Transverse colon (tissue), 4 donors: Measurements from ENCODE around the gene WDFY2. TPM values are rescaled to one million over a fixed set of nuclear protein-coding genes. Genes with fewer than 3 reads are reported as not detected.

ENCODE experiments used
- DNase-seq: peaks from one replicate; pipeline ENCODE4 v3.0.0-alpha.2; 2019
- H3K27ac ChIP-seq, 4 donors: fragments of 200-600 bp; sonication (generic); 2 replicates each; pipeline ENCODE4 v1.5.1; 2016 to 2018; ENCODE audit warnings: inconsistent platforms in 4 of 4
- H3K27me3 ChIP-seq: fragments of 200-600 bp; sonication (generic); 2 replicates; pipeline ENCODE4 v1.5.1; 2017; ENCODE audit warnings: inconsistent platforms
- H3K36me3 ChIP-seq, 4 donors: fragments of 200-600 bp; sonication (generic); 2 replicates each; pipeline ENCODE4 v1.5.1; 2017 to 2019; ENCODE audit warnings: inconsistent platforms in 4 of 4
- H3K4me1 ChIP-seq, 4 donors: fragments of 200-600 bp; sonication (generic); 2 replicates each; pipeline ENCODE4 v1.5.1; 2017 to 2020; ENCODE audit warnings: inconsistent platforms in 4 of 4
- H3K4me3 ChIP-seq, 4 donors: fragments of 200-600 bp; sonication (generic); 1 replicate in 1 of 4; 2 replicates in 3 of 4; pipeline versions ENCODE4 v1.5.1 to v1.6.1; 2017 to 2019; ENCODE audit warnings: inconsistent platforms in 4 of 4
- H3K9me3 ChIP-seq, 2 donors: fragments of 200-600 bp; sonication (generic); 2 replicates each; pipeline ENCODE4 v1.5.1; 2017 to 2019; ENCODE audit warnings: inconsistent platforms in 2 of 2
- EP300 ChIP-seq: sonication (generic); formaldehyde crosslinking; IDR thresholded peaks from one replicate; pipeline ENCODE4 v1.6.1; 2017; ENCODE audit warnings: antibody characterized with exemption, low read depth
- POLR2A ChIP-seq: fragments of 450-650 bp; IDR thresholded peaks from one replicate; pipeline ENCODE4 v1.6.1; 2016; ENCODE audit warnings: antibody characterized with exemption, mild to moderate bottlenecking, moderate library complexity
- POLR2AphosphoS5 ChIP-seq, 3 donors: sonication (generic); formaldehyde crosslinking; IDR thresholded peaks; one replicate each; pipeline ENCODE4 v1.6.1; 2016; ENCODE audit warnings: antibody characterized with exemption in 3 of 3
- WGBS, 2 donors: methylation state at CpG; one replicate each; pipeline ENCODE4 v1.1.5; 2018; ENCODE audit warnings: low coverage in 1 of 2; 5-methylcytosine and 5-hydroxymethylcytosine counted together
- in situ Hi-C, 4 donors: fragments of 200-750 bp; cut with MboI; loops; one replicate each; pipeline versions ENCODE4 v1.15.0 to v1.15.1; 2017; ENCODE audit warnings: low sequenced_read_pairs in 3 of 4, low pct_ligation_motif_present in 1 of 4, low pct_unique_long_range_greater_than_20kb in 1 of 4
- intact Hi-C: fragments of 100-400 bp; cut with DNase I; formaldehyde crosslinking; loops from one replicate; pipeline ENCODE4 v1.15.1; 2023; ENCODE audit warnings: low total_unique reads
- total RNA-seq, 4 donors: library from RNA; depleted of rRNA; stranded (reverse); fragments of >200 nt; gene quantifications; one replicate each; pipeline ENCODE4 v1.1.0, GENCODE V29; 2016
- TF ChIP-seq, protein P1 (sequence below), 5 experiments: fragments of 200-600 bp in 3 of 5; fragments of 450-650 bp in 2 of 5; sonication (generic) in 3 of 5; IDR thresholded peaks; 1 replicate in 2 of 5; 2 replicates in 3 of 5; pipeline ENCODE4 v1.5.1; 2016 to 2017; ENCODE audit warnings: antibody characterized with exemption in 5 of 5, inconsistent platforms in 3 of 5, mild to moderate bottlenecking in 2 of 5, moderate library complexity in 1 of 5

Gene WDFY2
- total RNA-seq, 4 donors from 2014 or later, result 2.4 to 12.3 (median 6.7) TPM

- no peak overlapping the region for H3K4me3 ChIP-seq
- intact Hi-C loops (no loop called here), in situ Hi-C loops (no loop called here)
- H3K27ac ChIP-seq, result no peak overlapping the region
- no peaks in the 10 kb centered on the region for H3K36me3 ChIP-seq
- H3K27me3 ChIP-seq, result no peaks in the 10 kb centered on the region
- H3K4me1 ChIP-seq, result peaks cover 0 to 6% (median 0%) of the 10 kb centered on the region in 4 donors
- no peak for DNase-seq
- no peak for TF ChIP-seq POLR2AphosphoS5 (IDR thresholded peaks at IDR 0.05)
- TF ChIP-seq EP300, result no peak
- TF ChIP-seq POLR2A, result no peak
- TF ChIP-seq, protein P1, sequence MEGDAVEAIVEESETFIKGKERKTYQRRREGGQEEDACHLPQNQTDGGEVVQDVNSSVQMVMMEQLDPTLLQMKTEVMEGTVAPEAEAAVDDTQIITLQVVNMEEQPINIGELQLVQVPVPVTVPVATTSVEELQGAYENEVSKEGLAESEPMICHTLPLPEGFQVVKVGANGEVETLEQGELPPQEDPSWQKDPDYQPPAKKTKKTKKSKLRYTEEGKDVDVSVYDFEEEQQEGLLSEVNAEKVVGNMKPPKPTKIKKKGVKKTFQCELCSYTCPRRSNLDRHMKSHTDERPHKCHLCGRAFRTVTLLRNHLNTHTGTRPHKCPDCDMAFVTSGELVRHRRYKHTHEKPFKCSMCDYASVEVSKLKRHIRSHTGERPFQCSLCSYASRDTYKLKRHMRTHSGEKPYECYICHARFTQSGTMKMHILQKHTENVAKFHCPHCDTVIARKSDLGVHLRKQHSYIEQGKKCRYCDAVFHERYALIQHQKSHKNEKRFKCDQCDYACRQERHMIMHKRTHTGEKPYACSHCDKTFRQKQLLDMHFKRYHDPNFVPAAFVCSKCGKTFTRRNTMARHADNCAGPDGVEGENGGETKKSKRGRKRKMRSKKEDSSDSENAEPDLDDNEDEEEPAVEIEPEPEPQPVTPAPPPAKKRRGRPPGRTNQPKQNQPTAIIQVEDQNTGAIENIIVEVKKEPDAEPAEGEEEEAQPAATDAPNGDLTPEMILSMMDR (IDR thresholded peaks at IDR 0.05), result no peak
- WGBS, 2 donors, result 88 to 100% methylated on average over 1 of the region's 1 CpG
- no peaks in the 10 kb centered on the region for H3K9me3 ChIP-seq
Measured at GRCh38 chr13:51603716-51604115, 19.5 kb downstream of the WDFY2 start.

GRCh38 chr13:51605698-51606097 lies 21.4 kb downstream of the WDFY2 start:
- peaks cover 0 to 6% (median 0%) of the 10 kb centered on the region in 4 donors for H3K4me1 ChIP-seq
- no peaks in the 10 kb centered on the region for H3K9me3 ChIP-seq
- H3K36me3 ChIP-seq, result no peaks in the 10 kb centered on the region
- TF ChIP-seq, protein P1 (IDR thresholded peaks at IDR 0.05), result no peak
- TF ChIP-seq POLR2AphosphoS5 (IDR thresholded peaks at IDR 0.05), result no peak
- TF ChIP-seq POLR2A, result no peak
- no peak for TF ChIP-seq EP300
- DNase-seq, result no peak
- in situ Hi-C loops, result no loop called here
- H3K27me3 ChIP-seq, result no peaks in the 10 kb centered on the region
- H3K4me3 ChIP-seq, result no peak overlapping the region
- intact Hi-C loops, result no loop called here
- 66% methylated on average over 4 of the region's 4 CpGs for whole genome bisulfite sequencing, 2 donors
- H3K27ac ChIP-seq, result no peak overlapping the region

- Histone ChIP-seq H3K4me1 (peaks cover 0 to 6% (median 0%) of the 10 kb centered on the region in 4 donors), H3K4me3 (no peak overlapping the region), H3K27me3 (no peaks in the 10 kb centered on the region), H3K27ac (no peak overlapping the region), H3K36me3 (no peaks in the 10 kb centered on the region), H3K9me3 (no peaks in the 10 kb centered on the region)
- intact Hi-C loops, result no loop called here
- no peak for DNase-seq
- in situ Hi-C loops, result no loop called here
- TF ChIP-seq POLR2A, result no peak
- TF ChIP-seq, protein P1 (IDR thresholded peaks at IDR 0.05), result no peak
- no peak for TF ChIP-seq POLR2AphosphoS5 (IDR thresholded peaks at IDR 0.05)
- no peak for TF ChIP-seq EP300
- 90% methylated on average over 1 of the region's 1 CpG; no CpG with 5 or more reads in 1 of the 2 donors for WGBS, 2 donors
Measured at GRCh38 chr13:51607165-51607564, 22.9 kb downstream of the WDFY2 start.

DNA sequence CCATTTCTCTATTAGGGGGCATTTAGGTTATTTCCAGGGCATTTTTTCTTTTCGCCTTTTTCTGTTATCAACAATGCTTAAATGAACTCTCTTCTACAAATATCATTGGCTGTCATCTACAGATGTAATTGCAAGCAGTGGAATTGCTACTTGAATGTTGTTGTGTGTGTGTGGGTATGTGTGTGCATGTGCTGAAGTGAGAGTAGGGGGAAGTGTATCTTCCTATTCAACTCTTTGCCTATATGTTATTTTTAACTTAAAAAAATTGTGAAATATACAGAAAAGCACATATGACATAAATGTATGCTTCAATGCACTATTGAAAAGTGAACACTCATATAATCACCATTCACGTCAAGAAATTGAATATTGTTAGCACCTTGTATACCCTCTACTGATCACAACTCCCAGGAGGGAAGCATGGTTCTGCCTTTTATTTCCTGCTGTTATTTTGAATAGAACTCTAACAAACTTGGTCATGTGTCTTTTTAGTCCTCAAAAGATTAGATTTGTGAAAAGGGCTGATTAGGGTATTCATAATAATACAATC lies 24.7 kb downstream of the WDFY2 start:
- in situ Hi-C loops, result no loop called here
- Histone ChIP-seq H3K27ac (no peak overlapping the region), H3K4me1 (peaks cover 0 to 6% (median 0%) of the 10 kb centered on the region in 4 donors), H3K9me3 (no peaks in the 10 kb centered on the region), H3K27me3 (no peaks in the 10 kb centered on the region), H3K4me3 (no peak overlapping the region), H3K36me3 (no peaks in the 10 kb centered on the region)
- no peak for DNase-seq
- no peak for TF ChIP-seq EP300
- no peak for TF ChIP-seq POLR2A
- no peak for TF ChIP-seq POLR2AphosphoS5 (IDR thresholded peaks at IDR 0.05)
- TF ChIP-seq, protein P1 (IDR thresholded peaks at IDR 0.05), result no peak
- intact Hi-C loops, result no loop called here
- 83 to 91% methylated on average over 2 of the region's 2 CpGs for WGBS, 2 donors
